NCI-H2171 treated with DMSO at 0.1 percent for 48 hours (cell line): ENCODE results near the gene HMCN2.
A peak's percentile ranks its signal among the peaks of the same experiment; 100 is the strongest.
"Not testable (repeated sequence)": the region's sequence is repeated elsewhere in the genome, so short reads cannot be mapped to it uniquely, and the experiment has no call there.

Experiments
- DNase-seq: peaks from one replicate; lab custom pipeline; 2025; lab: John Stamatoyannopoulos, UW

Gene HMCN2

DNA sequence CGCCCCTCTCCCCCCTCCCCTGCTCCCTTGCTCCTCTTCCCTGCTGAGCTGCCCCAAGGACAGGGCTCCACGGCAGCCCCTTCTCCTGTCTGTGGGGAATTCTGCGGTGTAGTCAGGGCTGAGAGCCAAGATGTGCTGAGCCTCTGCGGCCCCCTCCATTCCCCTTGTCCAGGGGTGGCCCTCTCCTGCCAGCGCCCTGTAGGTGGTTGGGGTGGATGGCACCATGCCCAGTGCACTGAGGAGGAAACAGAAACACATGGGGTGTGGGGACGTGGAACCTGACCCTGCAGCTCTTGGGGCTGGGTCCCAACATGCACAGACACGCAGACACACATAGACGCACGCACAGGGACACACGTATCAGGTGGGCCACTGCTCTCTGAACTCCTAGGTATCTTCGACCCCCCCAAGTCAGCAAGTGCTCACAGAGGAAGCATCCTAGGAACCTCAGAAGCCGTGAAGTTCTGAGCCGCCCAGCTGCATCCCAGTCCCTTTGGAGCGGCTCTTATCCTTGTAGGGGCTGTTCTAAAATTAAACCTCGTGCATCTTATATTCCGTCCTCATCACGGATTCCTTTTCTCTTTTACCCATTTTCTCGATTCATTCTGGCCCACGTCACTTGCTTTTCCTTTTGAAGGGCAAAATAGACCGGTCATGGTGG, 64.8 kb downstream of the HMCN2 start:
- peak; percentile 89 for DNase-seq

DNA sequence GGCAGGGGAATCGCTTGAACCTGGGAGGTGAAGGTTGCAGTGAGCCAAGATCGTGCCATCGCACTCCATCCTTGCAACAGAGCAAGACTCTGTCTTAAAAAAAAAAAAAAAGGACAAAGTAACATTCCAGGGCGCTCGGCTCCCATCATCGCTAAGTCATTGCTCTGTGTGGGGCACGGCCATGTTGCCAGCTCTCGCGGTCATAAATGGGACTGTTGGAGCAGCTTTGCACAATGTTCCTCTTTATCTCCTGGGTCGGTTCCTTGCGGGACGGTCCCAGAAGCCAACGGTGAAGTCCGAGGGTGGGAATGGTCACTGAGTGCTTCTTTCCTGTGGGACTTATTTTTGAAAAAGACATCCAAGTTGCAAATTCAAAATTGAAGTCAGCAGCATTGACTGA, 65.5 kb downstream of the HMCN2 start:
- DNase-seq, result no peak

DNA sequence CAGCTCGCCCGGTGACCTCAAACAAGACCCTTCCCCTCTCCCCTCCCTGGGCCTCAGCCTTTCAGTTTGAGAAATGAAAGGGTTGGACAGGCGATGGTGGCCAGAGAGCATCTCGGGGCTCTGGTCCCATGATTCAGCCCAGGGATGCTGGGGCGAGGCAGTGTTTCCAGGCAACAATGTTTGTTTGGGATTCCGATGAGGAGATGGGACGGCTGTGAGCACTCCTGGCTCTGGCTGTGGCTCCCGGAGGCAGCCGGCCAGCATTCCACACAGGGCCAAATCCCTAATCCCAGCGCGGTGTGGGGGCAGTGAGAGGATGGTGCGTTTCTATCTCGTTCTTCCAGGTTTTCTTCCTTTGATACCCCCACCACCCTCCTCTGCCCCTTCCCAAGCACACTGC, 66.0 kb downstream of the HMCN2 start:
- no peak for DNase-seq

DNA sequence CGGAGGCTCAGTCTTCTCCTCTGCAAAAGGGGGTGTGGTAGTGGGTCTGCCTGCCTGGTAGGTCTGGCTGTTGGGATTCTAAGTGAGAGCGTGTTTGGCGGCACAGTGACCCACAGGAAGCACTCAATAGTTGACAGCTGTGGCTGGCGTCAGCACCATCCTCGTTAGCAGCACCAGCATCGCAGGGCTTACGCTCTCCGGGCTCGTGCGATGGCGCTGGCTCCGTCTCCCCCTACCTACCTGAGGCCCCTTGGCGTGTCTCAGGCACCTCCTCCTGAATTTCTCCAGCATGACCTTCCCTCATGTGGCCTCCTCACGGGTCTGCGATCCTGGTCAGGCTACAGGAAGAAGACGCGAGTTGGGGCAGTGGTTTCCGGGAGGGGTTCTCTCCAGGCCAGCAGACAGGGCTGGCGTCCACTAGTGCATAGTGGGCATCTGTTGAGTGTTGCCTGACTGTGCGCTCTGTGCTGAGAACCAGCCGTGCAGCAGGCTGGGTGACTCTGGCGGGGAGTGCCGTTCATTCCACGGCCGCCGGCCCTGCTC, 66.9 kb downstream of the HMCN2 start:
- peak; percentile 60 for DNase-seq

DNA sequence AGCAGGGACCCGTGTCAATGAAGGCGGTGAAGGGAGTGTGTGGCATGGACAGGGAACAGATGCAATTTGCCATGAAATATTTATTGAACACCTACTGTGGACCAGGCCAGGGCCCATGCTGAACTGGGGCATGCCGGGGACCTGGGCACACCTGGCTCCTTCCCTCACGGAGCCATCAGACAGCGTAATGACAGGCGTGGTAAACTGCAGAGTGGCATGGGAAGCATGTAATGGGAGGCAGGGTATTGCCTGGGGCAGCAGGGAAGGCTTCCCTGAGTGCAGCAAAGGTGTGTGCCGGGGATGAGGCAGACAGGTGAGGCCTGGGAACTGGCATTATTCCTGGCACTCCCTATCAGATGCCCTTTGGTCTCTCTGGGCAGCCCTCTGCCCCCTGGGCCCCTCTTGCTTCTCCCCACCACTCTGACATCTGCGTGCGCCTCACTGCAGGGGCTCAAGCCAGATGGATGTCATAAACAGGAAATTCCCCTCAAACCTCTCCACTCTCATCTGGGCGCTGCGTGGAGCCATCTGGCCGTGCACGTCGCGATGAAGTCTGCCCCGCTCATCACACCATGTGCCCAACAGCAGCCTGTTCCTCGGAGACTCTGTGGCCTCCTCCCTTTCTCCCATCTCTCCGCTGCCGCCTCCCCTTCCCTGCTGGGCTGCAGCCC, 67.6 kb downstream of the HMCN2 start:
- DNase-seq, result peak; percentile 97

DNA sequence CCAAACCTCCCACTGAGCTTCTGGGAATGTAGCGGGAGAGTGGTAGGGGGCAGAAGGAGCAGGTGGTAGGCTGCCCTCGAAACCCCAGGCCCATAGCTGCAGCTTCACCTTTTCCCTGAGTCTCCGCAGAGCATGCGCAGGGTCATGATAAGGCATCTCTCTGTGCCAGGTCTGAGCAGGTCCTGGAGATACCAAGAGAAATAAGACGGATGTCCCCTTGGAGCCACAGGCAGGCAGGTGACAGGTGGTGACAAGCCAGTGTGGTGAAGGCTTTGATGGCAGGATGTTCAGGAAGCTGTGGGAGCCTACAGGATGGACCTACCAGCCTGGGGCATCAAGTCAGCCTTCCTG, 68.1 kb downstream of the HMCN2 start:
- no peak for DNase-seq

DNA sequence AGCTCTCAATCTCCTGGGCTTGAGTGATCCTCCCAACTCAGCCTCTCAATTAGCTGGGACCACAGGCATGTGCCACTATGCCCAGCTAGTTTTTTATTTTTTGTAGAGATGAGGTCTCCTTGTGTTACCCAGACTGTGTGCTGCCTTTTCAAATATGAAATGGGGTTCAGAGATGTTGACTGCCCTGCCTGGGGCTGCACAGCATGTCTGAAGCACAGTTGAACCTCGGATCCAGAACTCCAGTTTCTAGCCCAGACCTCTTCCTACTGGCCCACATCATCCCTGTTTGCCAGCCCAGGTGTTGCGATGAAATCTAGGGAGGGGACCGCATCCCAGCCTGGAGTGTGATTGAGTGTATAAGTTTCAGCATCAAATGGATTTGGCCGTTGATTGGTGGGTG, 69.4 kb downstream of the HMCN2 start:
- DNase-seq, result no peak

DNA sequence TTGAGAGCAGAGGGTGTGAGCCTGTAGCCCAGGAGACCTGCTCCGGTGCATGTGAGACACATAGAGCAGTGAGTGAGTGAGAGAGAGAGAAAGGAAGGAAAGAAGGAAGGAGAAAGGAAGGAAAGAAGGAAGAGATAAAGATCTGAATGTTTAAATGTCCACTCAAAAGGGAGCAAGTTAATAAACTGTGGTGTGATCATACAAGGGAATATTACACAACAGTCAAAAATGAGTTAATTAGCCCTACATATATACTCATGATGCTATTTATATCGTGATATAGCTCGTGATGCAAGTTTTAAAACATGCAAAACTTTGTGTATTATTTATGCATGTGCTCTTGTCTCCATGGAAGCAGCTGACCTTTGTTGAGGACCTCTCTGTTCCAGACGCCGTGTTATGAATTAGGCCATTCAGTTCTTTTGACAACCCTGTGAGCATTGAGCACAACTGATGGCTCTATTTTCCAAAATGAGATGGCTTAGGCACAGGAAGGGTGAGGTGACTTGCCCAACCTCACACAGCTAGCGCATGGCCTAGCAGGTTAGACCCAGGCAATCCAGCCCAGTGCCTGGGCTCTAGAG, 70.6 kb downstream of the HMCN2 start:
- no peak for DNase-seq

DNA sequence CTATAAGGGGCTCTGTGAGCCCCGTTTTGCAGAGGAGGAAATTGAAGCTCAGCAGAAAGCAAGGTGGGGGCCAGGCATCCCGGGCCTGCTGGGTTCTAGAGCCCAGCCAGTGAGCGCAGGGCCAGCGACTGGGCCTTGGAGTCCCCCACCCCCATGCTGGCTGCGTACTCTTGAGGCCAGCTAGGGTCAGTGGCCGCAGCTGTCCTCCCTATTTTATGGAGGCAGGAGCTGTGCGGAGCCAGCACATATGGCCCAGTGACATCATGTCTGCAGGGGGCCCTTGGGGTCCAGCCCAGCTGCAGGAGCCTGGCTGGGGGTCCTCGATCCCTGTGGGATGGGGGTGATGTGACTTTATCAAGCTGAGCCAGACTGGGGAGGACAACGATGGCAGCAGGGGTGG, 71.3 kb downstream of the HMCN2 start:
- DNase-seq, result no peak

DNA sequence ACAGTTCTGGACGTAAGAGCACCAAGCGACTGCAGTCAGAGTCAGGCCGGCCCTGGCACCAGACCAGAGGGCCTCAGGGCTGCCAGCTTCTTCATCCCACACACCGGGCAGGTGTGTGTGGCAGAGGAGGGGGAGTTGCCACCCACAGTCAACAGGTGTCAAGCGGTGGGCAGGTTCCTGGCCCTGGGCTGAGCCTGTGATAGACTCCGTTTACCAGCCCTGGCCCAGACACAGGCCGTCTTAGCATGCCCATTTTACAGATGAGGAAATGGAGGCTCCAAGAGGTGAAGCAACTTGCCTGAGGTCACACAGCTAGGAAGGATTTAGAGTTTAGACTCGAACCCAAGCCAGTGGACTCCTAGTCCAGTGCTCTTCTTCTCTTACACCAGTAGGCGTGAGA, 71.8 kb downstream of the HMCN2 start:
- no peak for DNase-seq

DNA sequence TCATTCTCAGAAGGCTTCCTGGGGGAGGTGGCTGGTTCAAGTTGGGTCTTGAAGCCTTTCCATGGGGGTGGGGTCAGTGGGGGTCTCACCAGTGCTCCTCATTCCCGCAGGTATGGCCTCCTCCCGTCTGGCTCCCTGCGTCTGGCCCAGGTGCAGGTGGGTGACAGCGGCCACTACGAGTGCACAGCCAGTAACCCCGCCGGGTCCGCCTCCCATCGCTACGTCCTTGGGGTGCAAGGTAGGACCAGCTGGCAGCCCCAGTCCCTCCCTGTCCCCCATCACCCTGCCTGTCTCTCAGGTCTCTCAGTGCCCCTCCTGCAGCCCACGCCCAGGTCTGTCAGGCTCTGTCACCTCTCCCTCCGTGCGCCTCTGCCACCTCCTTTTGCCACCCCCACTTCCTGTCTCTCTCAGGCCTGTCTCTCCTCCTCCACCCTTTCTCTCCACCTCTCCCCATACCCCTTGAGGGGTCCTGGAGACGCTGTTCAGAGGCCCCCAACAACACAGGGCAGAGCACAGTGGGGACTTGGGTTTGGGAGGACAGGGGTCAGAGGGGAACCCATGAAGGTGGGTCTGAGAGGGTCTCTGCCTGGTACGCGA, 72.3 kb downstream of the HMCN2 start:
- DNase-seq, result no peak

DNA sequence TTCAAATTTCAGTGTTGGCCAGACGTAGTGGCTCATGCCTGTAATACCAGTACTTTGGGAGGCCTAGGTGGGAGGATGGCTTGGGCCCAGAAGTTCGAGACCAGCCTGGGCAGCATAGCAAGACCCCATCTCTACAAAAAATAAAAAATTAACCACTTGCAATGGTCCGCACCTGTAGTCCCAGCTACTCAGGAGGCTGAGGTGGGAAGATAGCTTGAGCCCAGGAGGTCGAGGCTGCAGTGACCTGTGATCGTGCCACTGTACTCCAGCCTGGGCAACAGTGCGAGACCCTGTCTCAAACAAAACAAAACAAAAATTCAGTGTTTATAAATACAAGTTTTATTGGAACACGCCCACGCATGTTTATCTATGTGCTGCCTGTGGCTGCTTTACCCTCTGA, 73.3 kb downstream of the HMCN2 start:
- DNase-seq, result not testable (repeated sequence)

DNA sequence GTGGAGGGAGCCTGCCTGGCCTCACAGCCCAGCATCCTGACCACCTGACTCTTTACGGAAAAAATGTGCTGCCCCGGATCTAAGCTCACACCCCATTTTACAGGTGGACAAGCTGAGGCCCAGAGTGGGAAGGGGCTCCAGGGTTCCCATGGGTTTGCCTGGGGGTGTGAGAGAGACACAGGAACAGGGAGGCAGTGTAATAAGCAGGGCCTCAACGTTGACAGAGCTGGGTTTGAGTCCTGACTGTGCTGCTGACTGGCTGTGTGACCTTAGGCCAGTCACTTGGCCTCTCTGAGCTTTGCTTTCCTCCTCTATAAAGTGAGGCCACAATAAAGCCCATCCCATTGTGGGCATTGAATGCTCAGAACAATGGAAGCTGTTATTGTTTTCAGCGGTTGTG, 73.7 kb downstream of the HMCN2 start:
- no peak for DNase-seq

DNA sequence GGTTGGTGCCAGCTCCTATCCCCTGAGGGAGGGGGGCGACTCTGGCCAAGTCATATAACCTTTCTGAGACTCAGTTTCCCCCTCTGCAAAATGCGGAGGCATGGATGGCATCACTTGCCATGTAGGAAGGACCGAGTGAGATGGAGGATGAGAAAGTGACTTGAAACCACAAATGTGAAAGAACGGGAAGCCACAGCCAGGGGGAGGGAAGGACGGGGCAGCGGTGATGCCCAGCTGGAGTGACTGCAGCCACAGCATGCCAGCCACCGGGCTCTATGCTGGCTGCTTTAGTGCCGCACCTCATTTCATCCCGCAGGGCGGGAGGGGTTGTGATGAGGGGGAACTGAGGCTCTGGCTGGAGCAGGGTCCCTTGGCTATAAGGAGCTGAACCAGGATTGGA, 74.5 kb downstream of the HMCN2 start:
- no peak for DNase-seq

DNA sequence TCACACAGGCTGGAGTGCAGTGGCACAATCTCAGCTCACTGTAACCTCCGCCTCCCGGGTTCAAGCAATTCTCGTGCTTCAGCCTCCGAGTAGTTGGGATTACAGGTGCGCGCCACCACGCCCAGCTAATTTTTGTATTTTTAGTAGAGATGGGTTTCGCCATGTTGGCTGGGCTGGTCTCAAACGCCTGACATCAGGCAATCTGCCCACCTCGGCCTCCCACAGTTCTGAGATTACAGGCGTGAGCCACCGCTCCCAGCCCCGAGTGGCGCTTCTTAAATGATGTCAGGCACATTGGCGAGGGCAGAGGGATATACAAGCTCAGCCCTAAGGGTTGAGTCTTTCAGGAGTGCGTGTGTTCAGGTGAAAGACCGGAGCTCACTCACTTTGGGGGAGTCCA, 75.0 kb downstream of the HMCN2 start:
- DNase-seq, result not testable (repeated sequence)

DNA sequence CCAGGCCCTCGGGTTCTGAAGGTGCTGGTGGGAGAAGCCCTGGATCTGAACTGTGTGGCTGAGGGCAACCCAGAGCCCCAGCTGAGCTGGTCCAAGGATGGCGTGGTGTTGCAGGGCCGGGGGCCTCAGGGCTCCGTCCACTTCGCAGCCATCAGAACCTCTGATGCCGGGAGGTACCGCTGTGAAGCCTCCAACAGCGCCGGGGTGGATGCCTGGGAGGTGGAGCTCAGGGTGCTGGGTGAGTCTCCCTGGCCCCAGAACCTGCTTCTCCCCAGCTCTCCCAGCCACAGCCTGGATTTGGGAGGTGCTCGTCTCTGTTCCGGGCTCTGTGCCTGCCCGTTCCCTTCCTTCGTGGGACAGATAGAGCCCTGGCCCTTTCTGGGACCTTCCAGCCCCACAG, 75.6 kb downstream of the HMCN2 start:
- DNase-seq, result no peak

DNA sequence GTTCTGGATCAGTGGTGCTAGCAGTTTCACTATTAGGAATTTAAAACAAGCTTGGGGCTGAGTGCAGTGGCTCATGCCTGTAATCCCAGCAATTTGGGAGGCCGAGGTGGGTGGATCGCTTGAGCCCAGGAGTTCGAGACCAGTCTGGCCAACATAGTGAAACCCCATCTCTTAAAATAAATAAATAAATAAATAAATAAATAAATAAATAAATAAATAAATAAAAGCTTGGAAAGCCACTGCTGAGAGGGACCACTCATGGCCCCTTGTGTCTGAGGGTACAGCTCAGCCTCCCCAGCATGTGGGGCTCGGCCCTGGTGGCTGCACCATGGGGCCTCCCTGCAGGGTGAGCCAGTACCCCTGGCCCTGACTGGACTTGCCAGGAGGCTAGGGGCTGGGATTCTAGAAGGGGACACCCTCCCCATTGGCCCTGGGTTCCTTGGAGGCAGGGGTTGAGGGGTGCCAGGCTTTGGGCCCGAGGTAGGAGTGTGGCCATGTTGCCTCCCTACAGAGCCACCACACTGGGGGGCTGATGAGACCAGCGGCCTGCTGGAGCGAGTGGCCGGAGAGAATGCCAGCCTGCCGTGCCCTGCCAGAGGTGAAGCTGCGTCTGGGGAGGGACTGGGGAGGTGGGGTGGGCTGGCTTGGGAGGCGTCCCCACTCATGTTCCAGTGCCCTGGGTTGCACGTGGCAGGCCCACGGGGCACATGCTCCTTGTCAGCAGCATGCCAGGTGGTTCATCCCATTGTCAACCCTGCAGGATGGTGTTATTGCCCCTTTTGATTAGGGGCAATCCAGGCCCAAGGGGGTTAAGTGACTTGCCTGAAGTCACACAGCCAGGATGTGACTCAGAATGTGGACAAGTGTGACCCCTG, 76.5 kb downstream of the HMCN2 start:
- no peak for DNase-seq

DNA sequence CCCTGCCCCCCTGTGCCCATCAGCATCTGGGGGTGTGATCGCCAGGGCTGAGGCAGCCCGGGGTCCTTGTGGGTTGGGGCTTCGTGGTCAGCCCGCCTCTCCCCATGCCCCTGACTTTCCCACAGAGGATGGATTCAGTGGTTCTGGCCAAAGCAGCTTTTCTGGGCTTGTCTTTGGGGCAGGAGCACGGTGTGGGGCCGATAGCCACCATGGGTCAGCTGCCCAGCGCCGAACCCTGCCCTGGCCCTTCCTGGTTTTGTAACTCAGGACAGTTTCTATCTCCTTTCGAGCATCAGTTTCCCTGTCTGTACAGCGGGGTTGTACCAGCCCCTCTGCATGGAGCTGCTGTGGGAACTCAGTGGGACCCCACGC, 77.1 kb downstream of the HMCN2 start:
- no peak for DNase-seq

DNA sequence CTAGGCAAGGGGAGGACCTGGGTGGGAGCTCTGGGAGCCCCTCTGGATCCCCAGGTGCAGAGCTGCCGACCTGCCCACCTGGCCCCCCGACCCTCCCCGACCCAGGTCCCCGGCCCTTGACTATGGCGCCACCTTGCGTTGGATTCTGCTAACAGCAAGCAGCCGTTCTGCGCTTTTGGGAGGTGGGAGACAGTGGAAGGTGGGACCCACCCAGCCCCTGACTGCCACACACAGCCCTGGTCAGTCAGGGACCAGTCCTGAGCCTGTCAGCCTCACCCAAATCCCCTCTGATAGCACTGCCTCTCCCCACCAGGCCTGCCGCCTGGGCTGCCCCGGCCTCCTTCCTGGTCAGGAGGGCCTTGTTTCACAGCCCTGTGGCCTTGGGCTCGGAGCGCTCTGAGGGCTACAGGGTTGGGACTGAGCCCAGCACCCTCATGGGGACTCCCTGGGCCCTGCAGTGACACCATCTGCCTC, 77.9 kb downstream of the HMCN2 start:
- no peak for DNase-seq

DNA sequence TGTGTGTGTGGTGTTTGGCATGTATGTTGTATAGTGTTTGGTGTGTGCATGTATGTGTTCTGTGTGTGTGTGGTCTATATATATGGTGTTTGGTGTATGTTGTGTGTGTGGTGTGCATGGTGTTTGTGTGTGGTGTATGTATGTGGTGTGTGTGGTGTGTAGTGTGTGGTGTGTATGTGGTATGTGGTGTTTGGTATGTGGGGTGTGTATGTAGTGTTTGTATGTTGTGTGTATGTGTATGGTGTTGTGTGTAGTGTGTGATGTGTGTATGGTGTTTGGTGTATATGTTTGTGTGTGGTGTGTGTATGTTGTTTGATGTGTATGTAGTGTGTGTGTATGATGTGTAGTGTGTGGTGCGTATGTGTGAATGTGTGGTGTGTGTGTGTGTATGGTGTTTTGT, 78.8 kb downstream of the HMCN2 start:
- no peak for DNase-seq

DNA sequence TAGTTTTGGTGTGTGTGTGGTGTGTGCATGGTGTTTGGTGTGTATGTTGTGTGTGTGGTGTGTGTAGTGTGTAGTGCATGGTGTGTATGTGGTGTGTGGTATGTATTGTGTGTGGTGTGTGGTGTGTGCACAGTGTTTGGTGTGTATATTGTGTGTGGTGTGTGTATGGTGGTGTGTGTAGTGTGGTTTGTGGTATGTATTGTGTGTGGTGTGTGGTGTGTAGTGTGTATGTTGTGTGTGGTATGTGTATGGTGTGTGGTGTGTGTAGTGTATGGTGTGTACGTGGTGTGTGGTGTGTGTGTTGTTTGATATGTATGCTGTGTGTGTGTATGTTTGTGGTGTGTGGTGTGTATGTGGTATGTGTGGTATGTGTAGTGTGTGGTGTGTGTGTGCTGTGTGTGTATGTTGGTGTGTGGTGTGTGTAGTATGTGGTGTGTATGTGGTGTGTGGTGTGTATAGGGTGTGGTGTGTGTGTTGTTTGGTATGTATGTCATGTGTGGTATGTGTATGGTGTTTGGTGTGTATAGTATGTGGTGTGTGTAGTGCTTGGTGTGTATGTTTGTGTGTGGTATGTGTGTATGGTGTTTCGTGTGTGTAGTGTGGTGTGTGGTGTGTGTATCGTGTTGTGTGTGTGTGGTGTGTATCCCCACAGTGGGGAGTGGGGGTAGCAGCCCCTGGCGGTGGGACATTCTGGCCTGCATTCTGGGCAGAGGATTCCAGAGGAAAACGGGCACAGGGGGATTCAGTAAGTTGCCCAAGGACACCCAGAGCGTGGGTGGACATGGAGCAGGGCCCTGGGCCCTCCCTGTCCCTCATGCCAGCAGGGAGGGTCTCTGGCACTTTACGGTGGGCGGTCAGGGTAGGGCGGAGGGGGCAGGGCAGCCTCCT, 79.7 kb downstream of the HMCN2 start:
- no peak for DNase-seq
